ENCODE results near the gene ST7L.

DNA sequence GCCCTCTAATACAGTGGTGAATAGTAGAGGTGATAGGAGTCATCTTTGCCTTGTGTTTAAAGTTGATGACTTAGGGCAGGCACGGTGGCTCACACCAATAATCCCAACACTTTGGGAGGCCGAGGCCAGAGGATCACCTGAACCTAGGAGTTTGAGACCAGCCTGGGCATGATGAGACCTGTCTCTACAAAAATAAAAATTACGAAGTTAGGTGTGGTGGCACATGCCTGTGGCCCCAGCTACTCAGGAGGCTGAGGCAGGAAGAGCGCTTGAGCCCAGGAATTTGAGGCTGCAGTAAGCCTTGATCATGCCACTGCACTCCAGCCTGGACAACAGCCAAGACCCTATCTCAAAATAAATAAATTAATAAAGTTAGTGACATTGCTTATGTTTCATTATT lies 27.3 kb upstream of the ST7L start:
- TF ChIP-seq, protein P1, sequence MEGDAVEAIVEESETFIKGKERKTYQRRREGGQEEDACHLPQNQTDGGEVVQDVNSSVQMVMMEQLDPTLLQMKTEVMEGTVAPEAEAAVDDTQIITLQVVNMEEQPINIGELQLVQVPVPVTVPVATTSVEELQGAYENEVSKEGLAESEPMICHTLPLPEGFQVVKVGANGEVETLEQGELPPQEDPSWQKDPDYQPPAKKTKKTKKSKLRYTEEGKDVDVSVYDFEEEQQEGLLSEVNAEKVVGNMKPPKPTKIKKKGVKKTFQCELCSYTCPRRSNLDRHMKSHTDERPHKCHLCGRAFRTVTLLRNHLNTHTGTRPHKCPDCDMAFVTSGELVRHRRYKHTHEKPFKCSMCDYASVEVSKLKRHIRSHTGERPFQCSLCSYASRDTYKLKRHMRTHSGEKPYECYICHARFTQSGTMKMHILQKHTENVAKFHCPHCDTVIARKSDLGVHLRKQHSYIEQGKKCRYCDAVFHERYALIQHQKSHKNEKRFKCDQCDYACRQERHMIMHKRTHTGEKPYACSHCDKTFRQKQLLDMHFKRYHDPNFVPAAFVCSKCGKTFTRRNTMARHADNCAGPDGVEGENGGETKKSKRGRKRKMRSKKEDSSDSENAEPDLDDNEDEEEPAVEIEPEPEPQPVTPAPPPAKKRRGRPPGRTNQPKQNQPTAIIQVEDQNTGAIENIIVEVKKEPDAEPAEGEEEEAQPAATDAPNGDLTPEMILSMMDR (conservative IDR thresholded peaks at IDR 0.05; ENCODE audit: low read depth, low read length) = no peak
- no peak for TF ChIP-seq NFE2L2 (IDR thresholded peaks at IDR 0.05; ENCODE audit: low read depth, low read length)
- TF ChIP-seq MAZ (IDR thresholded peaks at IDR 0.05; ENCODE audit: borderline replicate concordance, low read depth, low read length) = no peak
- no peak for TF ChIP-seq FOS (IDR thresholded peaks at IDR 0.05; ENCODE audit: low read depth, low read length)
- TF ChIP-seq MAFK (IDR thresholded peaks at IDR 0.05; ENCODE audit: low read depth, low read length) = no peak
- no peak for TF ChIP-seq RCOR1 (IDR thresholded peaks at IDR 0.05; ENCODE audit: insufficient replicate concordance, low read length)
- no peak for TF ChIP-seq SMC3 (IDR thresholded peaks at IDR 0.05; ENCODE audit: low read depth, low read length)

Data from IMR-90 (cell line).